OCI-LY3 (cell line): ENCODE data around the gene IL22RA1.

Source experiments
- H2AFZ ChIP-seq: fragments of 200-600, 300-600 bp; shearing (Covaris generic); 2 replicates; pipeline ENCODE4 v1.6.0; 2014; ENCODE audit warnings: antibody characterized with exemption, low read depth, low read length
- H3K27ac ChIP-seq: fragments of 200-600, 300-600 bp; sonication (generic); 2 replicates; pipeline ENCODE4 v1.5.1; 2014; ENCODE audit warnings: mild to moderate bottlenecking, low read length, moderate library complexity, mixed read lengths
- H3K27me3 ChIP-seq: fragments of 200-600, 300-600 bp; sonication (generic); 2 replicates; pipeline ENCODE4 v1.6.1; 2014; ENCODE audit warnings: low read depth, low read length, mixed read lengths
- H3K36me3 ChIP-seq: fragments of 200-600, 300-600 bp; sonication (generic); replicated peaks from 2 replicates; pipeline ENCODE3; 2014; ENCODE audit warnings: low read depth, low read length, mixed read lengths
- H3K4me1 ChIP-seq: fragments of 300-600, 200-600 bp; sonication (generic); 2 replicates; pipeline ENCODE4 v1.6.1; 2014; ENCODE audit warnings: low read length, mixed read lengths
- H3K4me2 ChIP-seq: fragments of 200-600, 300-600 bp; sonication (generic); 2 replicates; pipeline ENCODE4 v1.6.1; 2014; ENCODE audit warnings: low read length, mixed read lengths
- H3K4me3 ChIP-seq: fragments of 300-600, 200-600 bp; sonication (generic); 2 replicates; pipeline ENCODE4 v1.5.1; 2014; ENCODE audit warnings: antibody characterized with exemption, mild to moderate bottlenecking, low read length, moderate library complexity
- H3K79me2 ChIP-seq: fragments of 300-600, 200-600 bp; shearing (Covaris generic); 2 replicates; pipeline ENCODE4 v1.6.1; 2014; ENCODE audit warnings: mild to moderate bottlenecking, low read length, mixed read lengths
- H3K9ac ChIP-seq: fragments of 300-600, 200-600 bp; shearing (Covaris generic); 2 replicates; pipeline ENCODE4 v1.6.0; 2014; ENCODE audit warnings: mild to moderate bottlenecking, low read length, moderate library complexity
- H3K9me3 ChIP-seq: fragments of 200-600, 300-600 bp; shearing (Covaris generic); 2 replicates; pipeline ENCODE4 v1.6.1; 2014; ENCODE audit warnings: low read length, mixed read lengths; ENCODE audit not compliant: insufficient read depth
- H4K20me1 ChIP-seq: fragments of 200-600, 300-600 bp; sonication (generic); 2 replicates; pipeline ENCODE4 v1.6.1; 2016; ENCODE audit warnings: low read length, mixed read lengths; ENCODE audit not compliant: insufficient read depth
- CTCF ChIP-seq: fragments of 200-600, 300-600 bp; sonication (generic); IDR thresholded peaks from 2 replicates; pipeline ENCODE4 v1.5.1; 2014; ENCODE audit warnings: antibody characterized with exemption, low read length, low read depth
- EZH2phosphoT487 ChIP-seq: fragments of 200-600 bp; shearing (Covaris generic); IDR thresholded peaks from 2 replicates; pipeline ENCODE4 v1.6.1; 2018; ENCODE audit warnings: antibody characterized with exemption, mixed run types, low read depth

IL22RA1 gene

DNA sequence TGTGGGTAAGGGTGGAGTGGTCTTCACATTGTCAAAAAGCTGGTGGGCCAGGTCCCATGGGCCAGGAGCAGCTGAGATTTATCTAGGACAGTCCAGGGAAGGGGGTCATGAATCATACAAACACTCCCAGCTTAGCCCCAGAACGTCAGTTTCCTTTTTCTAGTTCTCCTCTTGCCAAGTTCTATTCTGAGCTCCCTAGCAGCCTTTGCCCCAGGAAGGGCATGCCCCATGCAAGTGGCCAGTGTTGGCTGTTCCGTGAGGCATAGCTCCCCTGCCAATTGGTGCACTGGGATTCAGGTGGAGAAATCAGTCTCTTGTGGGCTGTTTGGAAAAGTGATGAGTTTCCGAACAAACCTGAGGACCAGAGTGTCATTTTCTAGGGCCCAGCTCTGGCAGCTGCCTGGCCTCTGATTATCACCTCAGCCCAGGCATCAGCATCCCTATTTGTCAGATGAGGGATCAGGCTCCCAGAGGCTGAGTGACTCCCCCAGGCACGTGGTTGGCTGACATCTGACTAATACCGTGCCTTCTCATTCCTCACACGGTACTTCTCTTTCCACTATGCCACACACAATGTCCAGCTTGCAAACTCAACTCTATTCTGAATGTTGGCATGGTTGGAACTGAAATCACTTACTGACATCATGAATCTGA, 16.8 kb downstream of the IL22RA1 start:
- Histone ChIP-seq H4K20me1 (no peaks in the 10 kb centered on the region), H3K79me2 (no peaks in the 10 kb centered on the region), H3K36me3 (no peaks in the 10 kb centered on the region), H3K4me2 (no peak overlapping the region), H3K27ac (no peak overlapping the region), H3K4me3 (no peak overlapping the region), H3K4me1 (no peaks in the 10 kb centered on the region), H3K9ac (no peak overlapping the region), H2AFZ (no peak overlapping the region), H3K9me3 (no peaks in the 10 kb centered on the region), H3K27me3 (no peaks in the 10 kb centered on the region)
- TF ChIP-seq EZH2phosphoT487 (no peak), CTCF (no peak)

DNA sequence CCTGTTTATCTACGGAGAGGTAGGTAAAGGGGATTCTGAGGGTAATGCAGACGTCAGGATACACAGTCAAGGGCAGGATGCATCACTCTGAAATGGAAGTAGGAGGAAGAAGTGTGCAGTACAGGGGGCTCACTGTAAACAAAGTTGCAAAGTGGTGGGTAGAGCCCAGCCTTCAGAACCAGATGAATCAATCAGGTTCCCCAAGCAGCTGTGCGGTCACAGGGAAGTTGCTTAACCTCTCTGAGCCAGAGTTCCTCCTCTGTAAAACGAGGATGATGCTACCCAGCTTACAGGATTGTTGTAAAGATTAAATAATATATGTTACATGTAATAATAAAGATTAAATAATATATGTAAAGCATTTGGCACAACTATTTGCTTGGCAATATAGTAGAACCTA, 17.5 kb downstream of the IL22RA1 start:
- H2AFZ ChIP-seq = no peak overlapping the region
- H3K4me1 ChIP-seq = no peaks in the 10 kb centered on the region
- H3K79me2 ChIP-seq = no peaks in the 10 kb centered on the region
- H4K20me1 ChIP-seq = no peaks in the 10 kb centered on the region
- H3K27ac ChIP-seq = no peak overlapping the region
- no peaks in the 10 kb centered on the region for H3K9me3 ChIP-seq
- no peaks in the 10 kb centered on the region for H3K36me3 ChIP-seq
- H3K27me3 ChIP-seq = no peaks in the 10 kb centered on the region
- H3K9ac ChIP-seq = no peak overlapping the region
- no peak overlapping the region for H3K4me2 ChIP-seq
- TF ChIP-seq CTCF (no peak), EZH2phosphoT487 (no peak)
- no peak overlapping the region for H3K4me3 ChIP-seq

- Histone ChIP-seq H3K9ac (no peak overlapping the region), H3K36me3 (no peaks in the 10 kb centered on the region), H3K4me1 (no peaks in the 10 kb centered on the region), H3K4me3 (no peak overlapping the region), H3K27ac (no peak overlapping the region), H2AFZ (no peak overlapping the region), H3K9me3 (no peaks in the 10 kb centered on the region), H3K4me2 (no peak overlapping the region), H3K79me2 (no peaks in the 10 kb centered on the region), H4K20me1 (no peaks in the 10 kb centered on the region), H3K27me3 (no peaks in the 10 kb centered on the region)
- TF ChIP-seq EZH2phosphoT487 = no peak
- TF ChIP-seq CTCF = no peak
These were observed 18.0 kb downstream of the IL22RA1 start for GRCh38 chr1:24124980-24125379.

GRCh38 chr1:24123611-24124010, 19.3 kb downstream of the IL22RA1 start:
- H3K4me1 ChIP-seq = no peaks in the 10 kb centered on the region
- no peaks in the 10 kb centered on the region for H3K9me3 ChIP-seq
- H3K4me3 ChIP-seq = no peak overlapping the region
- no peak overlapping the region for H2AFZ ChIP-seq
- no peak overlapping the region for H3K9ac ChIP-seq
- no peak overlapping the region for H3K4me2 ChIP-seq
- H4K20me1 ChIP-seq = no peaks in the 10 kb centered on the region
- H3K79me2 ChIP-seq = no peaks in the 10 kb centered on the region
- H3K36me3 ChIP-seq = no peaks in the 10 kb centered on the region
- no peak overlapping the region for H3K27ac ChIP-seq
- no peaks in the 10 kb centered on the region for H3K27me3 ChIP-seq
- TF ChIP-seq EZH2phosphoT487 (no peak), CTCF (no peak)
